Inflammatory macrophage treated with lipopolysaccharide for 1 hour (primary cell): ENCODE measurements around the gene HERC2.
A peak's percentile ranks its signal among the peaks of the same experiment; 100 is the strongest.
"Not testable (repeated sequence)": the region's sequence is repeated elsewhere in the genome, so short reads cannot be mapped to it uniquely, and the experiment has no call there.

Experiments used
- DNase-seq, 2 donors: peaks; one replicate each; pipeline ENCODE4 v3.0.0-alpha.2; 2020 to 2022

HERC2 gene, protein sequence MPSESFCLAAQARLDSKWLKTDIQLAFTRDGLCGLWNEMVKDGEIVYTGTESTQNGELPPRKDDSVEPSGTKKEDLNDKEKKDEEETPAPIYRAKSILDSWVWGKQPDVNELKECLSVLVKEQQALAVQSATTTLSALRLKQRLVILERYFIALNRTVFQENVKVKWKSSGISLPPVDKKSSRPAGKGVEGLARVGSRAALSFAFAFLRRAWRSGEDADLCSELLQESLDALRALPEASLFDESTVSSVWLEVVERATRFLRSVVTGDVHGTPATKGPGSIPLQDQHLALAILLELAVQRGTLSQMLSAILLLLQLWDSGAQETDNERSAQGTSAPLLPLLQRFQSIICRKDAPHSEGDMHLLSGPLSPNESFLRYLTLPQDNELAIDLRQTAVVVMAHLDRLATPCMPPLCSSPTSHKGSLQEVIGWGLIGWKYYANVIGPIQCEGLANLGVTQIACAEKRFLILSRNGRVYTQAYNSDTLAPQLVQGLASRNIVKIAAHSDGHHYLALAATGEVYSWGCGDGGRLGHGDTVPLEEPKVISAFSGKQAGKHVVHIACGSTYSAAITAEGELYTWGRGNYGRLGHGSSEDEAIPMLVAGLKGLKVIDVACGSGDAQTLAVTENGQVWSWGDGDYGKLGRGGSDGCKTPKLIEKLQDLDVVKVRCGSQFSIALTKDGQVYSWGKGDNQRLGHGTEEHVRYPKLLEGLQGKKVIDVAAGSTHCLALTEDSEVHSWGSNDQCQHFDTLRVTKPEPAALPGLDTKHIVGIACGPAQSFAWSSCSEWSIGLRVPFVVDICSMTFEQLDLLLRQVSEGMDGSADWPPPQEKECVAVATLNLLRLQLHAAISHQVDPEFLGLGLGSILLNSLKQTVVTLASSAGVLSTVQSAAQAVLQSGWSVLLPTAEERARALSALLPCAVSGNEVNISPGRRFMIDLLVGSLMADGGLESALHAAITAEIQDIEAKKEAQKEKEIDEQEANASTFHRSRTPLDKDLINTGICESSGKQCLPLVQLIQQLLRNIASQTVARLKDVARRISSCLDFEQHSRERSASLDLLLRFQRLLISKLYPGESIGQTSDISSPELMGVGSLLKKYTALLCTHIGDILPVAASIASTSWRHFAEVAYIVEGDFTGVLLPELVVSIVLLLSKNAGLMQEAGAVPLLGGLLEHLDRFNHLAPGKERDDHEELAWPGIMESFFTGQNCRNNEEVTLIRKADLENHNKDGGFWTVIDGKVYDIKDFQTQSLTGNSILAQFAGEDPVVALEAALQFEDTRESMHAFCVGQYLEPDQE (N-terminal part only)

DNA sequence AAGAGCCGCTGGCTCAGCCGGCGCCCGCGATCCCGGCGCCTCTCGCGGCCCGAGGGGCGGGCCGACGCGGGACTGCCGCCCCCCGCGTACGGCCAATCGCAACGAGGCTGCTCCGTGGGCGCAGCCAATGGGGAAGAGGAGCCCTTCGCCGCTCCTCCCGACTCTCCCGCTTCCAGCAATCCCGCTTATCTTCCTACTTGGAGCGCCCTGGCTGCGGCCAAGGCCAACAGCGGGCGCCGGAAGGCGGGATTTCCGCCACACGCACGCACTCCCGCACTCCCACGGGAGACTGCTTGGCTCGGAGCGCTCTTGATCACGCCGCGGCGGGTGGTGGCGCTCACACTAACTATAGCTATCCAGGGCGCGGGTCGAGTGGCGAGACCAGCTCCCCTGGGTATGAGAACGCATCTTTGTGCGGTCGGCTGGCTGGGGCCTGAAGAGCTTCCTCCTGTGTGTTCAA is at the start of gene HERC2:
HERC2 (minus strand) TSS at position 51 of the 460 bp plus-strand sequence. CDS start 746 bp downstream, outside the sequence.
- not testable (repeated sequence) for DNase-seq

DNA sequence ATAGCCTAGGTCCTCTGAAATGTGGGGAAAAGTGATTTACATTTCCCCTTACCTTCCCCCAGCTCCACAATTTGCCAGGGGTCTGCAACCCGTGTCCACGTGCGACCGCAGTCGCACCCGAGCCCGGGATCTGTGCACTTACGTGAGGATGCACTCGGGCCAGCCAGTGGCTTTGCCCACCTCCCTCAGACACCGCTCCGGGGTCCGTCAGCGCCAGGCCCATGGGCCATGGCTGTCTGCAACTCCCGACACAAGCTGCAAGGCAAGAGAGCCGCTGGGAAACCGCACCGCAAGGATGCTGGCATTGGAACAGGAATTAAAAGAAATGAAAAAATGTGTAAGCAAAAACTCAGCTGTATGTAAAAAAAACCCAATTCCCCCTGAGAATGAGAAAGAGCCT is 43.5 kb upstream of the HERC2 start:
- DNase-seq = not testable (repeated sequence)

- DNase-seq = not testable (repeated sequence)
Measured at GRCh38 chr15:28357984-28358383, 36.0 kb upstream of the HERC2 start, which contains the start of gene GOLGA6L24. Gene GOLGA6L24, minus strand, starts transcription at chr15:28358084. Its CDS starts 61 bp downstream, at chr15:28358023.

GRCh38 chr15:28321358-28322078 is 461 bp downstream of the HERC2 start:
- DNase-seq = not testable (repeated sequence)

DNA sequence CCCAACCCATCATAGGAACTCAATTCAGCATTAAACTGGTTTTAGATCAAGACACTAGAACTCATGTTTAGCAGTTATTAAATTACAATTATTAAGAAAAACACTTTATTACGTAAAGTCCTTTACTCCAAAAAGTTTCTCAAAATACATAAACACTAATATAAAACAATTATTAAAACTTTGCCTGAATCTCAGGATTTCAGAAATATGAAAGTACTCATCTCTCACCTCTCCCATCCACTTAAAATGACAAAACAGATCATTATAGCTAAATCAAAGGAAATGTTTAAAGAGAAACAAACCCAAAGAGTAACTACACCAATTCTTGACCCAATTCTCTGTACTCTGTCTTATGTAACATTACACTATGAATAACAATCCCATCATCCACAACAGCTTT is 2.3 kb downstream of the HERC2 start:
- DNase-seq = not testable (repeated sequence)

- DNase-seq = not testable (repeated sequence)
Measured at GRCh38 chr15:28318828-28319227, 3.2 kb downstream of the HERC2 start.

GRCh38 chr15:28318122-28318521 is 3.9 kb downstream of the HERC2 start:
- not testable (repeated sequence) for DNase-seq

GRCh38 chr15:28316958-28317357 is 5.0 kb downstream of the HERC2 start:
- not testable (repeated sequence) for DNase-seq

- not testable (repeated sequence) for DNase-seq
Measured at GRCh38 chr15:28310454-28310853, 11.5 kb downstream of the HERC2 start.

DNA sequence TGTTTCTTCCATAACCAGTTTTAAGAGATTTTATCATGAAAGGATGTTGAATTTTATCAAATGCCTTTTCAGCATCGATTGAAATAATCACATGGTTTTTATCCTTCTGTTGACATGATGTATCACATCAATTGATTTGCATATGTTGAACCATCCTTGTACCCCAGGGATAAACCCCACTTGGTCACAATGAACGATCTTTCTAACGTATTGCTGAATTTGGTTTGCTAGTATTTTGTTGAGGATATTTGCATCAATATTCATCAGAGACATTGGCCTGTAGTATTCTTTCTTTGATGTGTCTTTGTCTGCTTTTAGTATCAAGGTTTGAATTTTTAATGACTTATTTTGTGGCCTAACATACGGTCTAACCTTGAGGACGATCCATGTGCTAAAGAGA is 13.3 kb downstream of the HERC2 start:
- DNase-seq = not testable (repeated sequence)

DNA sequence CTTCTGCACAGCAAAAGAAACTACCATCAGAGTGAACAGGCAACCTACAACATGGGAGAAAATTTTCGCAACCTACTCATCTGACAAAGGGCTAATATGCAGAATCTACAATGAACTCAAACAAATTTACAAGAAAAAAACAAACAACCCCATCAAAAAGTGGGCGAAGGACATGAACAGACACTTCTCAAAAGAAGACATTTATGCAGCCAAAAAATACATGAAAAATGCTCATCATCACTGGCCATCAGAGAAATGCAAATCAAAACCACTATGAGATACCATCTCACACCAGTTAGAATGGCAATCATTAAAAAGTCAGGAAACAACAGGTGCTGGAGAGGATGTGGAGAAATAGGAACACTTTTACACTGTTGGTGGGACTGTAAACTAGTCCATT is 16.3 kb downstream of the HERC2 start:
- DNase-seq = not testable (repeated sequence)

DNA sequence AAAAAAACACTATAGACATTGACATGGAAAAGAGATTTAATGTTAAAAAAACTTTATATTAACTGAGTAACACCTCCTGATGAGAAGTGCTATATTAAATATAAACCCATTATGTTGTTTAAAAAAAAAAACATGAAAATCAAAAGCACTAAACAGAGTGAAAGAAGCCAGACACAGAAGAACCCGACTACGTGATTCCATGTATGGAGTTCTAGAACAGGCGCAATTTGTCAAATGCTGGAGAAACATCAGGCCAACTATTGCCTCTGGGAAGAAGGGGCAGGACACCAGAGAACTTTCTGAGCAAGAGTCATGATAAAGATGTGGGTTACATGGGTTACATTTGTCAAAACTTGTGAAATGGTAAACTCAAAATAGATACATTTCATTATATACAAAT is 24.5 kb downstream of the HERC2 start:
- not testable (repeated sequence) for DNase-seq

DNA sequence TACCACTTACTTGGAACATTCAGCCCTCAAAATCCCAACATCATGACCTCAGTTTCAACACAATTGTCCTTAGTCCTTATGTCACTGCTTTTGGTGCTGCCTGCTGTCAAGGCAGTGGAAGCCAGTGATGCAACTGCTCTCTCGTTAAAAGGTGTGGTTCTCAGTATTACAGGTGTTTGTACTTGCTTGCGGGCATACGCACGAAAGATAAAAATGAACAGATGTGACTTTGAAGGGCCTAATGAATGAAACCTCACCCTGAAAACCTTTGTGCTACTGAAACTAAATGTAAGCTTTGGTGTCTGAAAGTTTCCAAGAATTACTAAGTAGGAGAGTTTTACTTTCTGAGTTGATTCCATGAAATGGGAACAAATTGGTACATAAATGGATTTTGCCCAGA is 25.2 kb downstream of the HERC2 start:
- DNase-seq = not testable (repeated sequence)

- DNase-seq = not testable (repeated sequence)
Measured at GRCh38 chr15:28295009-28295563, 26.9 kb downstream of the HERC2 start.

GRCh38 chr15:28294560-28294959 is 27.4 kb downstream of the HERC2 start:
- not testable (repeated sequence) for DNase-seq

GRCh38 chr15:28289694-28290463 is 32.1 kb downstream of the HERC2 start:
- no peak for DNase-seq

GRCh38 chr15:28288830-28289693 is 32.9 kb downstream of the HERC2 start:
- DNase-seq = peak in 1 of 2 donors; percentile 1

DNA sequence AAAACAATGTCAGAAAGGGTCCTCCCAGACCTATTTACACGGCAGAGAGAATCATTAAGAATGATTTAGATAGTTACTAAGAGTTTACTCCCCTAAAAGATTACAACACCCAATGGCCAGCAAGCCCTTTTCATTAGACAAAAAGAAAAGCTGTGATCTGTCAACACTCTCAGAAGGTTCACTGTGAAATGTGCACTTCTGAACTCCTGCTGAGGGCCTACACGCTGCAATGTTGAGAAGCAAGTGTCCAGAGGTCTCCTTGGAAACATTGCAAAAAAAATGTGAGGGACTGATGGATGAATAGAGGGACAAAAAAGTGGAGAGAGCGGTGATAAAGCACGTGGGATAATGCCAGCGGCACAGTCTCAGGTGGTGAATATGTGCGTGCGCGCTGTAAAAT is 35.3 kb downstream of the HERC2 start:
- DNase-seq = not testable (repeated sequence)

DNA sequence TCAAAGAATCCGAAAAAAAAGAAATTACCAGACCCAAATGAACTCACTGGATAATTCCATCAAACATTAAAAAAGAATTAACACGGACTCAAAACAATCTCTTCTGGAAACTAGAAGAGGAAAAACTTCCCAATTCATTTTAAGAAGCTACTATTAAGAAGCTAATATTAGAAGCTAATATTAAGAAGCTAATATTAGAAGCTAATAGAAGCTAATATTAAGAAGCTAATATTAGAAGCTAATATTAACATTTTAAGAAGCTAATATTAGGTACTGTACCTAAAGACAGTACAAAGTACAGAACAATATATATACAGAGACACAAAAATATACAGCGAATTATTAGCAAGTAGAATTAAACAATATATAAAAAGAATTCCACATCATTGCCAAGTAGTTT is 35.9 kb downstream of the HERC2 start:
- DNase-seq = no peak

DNA sequence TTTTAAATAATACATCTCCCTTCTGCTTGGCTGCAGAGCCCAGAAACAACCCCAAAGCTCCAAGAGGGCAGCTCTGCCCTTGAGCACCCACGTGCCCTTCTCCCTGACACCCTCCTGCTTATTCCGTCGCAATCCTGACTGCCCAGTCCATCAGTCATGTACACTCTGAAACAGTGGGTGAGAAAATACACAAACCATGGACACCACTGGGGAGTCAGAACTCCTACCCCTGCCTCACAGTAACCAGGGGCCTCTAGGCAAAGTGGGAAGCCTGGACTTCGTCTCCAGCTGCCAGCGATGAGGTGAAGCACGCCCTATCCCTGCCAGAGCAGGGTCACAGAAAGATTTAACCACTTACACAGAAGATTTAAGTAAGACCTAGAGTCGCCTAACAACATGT is 40.1 kb downstream of the HERC2 start:
- no peak for DNase-seq
